ENCODE data around the gene GLB1L2.

The GLB1L2 gene

GRCh38 chr11:134401825-134402809 lies 70.3 kb downstream of the GLB1L2 start:
- in situ Hi-C loops (cut with MboI; ENCODE audit: low sequenced_read_pairs), result no loop called here

- in situ Hi-C loops (cut with MboI; ENCODE audit: low sequenced_read_pairs), result no loop called here
Measured at GRCh38 chr11:134402910-134403309, 71.1 kb downstream of the GLB1L2 start.

GRCh38 chr11:134404575-134405341 lies 73.0 kb downstream of the GLB1L2 start:
- in situ Hi-C loops (cut with MboI; ENCODE audit: low sequenced_read_pairs), result no loop called here

GRCh38 chr11:134405436-134405835 lies 73.6 kb downstream of the GLB1L2 start:
- in situ Hi-C loops (cut with MboI; ENCODE audit: low sequenced_read_pairs), result no loop called here

GRCh38 chr11:134405841-134406240 lies 74.1 kb downstream of the GLB1L2 start:
- in situ Hi-C loops (cut with MboI; ENCODE audit: low sequenced_read_pairs), result no loop called here

DNA sequence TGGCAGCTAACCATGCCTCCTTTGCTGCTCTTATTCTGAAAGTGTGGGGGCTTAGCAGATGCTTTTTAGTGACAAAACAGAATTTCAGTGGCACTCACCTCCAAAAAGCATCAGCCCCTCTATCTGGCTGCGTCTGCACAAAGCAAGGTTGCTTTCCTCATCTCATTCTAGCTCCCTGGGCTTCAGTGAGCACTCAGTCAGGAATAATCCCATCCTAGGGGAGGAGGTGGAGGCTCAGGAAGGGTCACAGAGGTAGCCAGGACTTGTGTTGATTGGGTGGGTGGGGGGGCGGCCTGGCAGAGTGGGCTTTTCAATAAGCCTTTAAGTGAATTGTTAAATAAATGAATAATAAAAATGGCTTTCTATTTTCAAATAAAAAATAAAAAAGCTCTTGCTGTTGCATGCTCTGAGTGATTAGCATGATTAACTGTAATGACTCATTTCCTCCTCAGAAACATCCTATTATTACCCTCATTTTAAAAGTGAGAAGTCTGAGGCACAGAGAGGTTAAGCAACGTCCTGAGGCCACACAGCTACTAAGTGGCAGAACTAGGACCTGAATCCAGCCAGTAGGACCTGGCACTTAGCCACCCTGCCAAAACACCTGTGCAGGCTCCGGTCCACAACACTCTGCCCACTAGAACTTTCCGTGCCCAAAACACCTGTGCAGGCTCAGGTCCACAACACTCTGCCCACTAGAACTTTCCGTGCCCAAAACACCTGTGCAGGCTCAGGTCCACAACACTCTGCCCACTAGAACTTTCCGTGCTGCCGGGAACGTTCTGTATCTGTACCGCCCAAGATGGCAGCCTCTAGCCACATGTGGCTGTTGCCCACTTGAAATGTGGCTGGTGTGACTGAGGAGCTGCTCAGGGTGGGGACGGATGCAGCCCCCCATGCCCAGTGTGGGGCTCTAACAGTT lies 74.7 kb downstream of the GLB1L2 start:
- in situ Hi-C loops (cut with MboI; ENCODE audit: low sequenced_read_pairs), result no loop called here

- in situ Hi-C loops (cut with MboI; ENCODE audit: low sequenced_read_pairs), result no loop called here
Measured at GRCh38 chr11:134407321-134407828, 75.6 kb downstream of the GLB1L2 start.

DNA sequence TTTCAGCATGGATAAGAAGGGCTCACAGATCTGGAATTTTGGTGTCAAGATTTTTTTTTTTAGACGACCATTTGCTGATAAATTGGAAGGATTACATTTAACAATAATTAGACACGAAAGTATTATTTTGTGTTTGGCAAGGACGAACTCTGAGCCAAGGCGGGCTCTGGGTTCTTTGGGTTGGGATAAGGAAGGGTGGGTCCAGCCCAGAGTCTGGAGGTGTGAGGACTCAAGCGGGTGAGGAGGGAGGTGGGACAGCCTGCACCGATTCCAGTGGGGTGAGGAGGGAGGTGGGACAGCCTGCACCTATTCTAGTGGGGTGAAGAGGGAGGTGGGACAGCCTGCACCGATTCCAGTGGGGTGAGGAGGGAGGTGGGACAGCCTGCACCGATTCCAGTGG lies 76.1 kb downstream of the GLB1L2 start:
- in situ Hi-C loops (cut with MboI; ENCODE audit: low sequenced_read_pairs), result no loop called here

GRCh38 chr11:134409552-134410429 lies 78.0 kb downstream of the GLB1L2 start:
- in situ Hi-C loops (cut with MboI; ENCODE audit: low sequenced_read_pairs), result no loop called here

- in situ Hi-C loops (cut with MboI; ENCODE audit: low sequenced_read_pairs), result no loop called here
Measured at GRCh38 chr11:134410766-134411165, 79.0 kb downstream of the GLB1L2 start.

GRCh38 chr11:134412203-134413042 lies 80.6 kb downstream of the GLB1L2 start, which contains the start of gene B3GAT1:
Gene B3GAT1, minus strand, starts transcription at chr11:134412242. Its CDS starts 24,583 bp downstream, at chr11:134387659.
- in situ Hi-C loops (cut with MboI; ENCODE audit: low sequenced_read_pairs), result no loop called here

DNA sequence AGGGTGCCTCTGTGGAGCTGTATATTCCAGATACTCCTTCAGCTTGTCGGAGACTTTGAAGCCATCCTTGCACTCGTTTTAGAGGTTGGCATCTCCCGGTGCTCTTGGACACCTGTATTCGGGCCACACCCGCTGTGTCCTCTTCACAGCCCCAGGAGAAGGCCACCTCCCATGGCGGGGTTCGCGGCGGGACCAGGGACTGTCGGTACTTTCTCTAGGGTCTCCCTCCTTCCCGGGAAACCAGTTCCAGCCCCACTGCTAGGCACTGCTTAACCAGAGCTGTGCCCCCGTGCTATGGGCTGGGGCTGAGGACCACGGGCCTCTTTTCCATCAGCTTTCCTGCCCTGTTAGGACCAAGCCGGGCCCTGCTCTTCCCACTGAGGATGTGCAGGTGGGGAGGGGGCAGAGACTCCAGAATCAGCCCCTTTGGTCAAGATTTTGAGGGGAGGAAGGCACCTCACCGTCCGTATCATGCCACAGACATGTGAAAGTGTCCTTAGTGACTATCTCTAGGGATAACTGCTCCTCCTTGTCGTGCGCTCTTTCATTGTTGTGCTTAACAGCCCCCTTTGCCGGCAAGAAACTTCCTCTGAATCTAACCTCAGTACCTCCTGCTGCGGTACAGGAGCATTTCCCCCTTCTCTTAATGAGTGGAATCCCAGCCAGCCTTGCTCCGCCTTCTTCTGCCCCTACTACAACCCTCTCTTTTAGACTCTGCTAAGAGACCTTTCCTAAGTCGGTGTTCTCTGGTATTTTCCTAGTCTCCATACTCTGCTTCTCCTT lies 81.4 kb downstream of the GLB1L2 start:
- in situ Hi-C loops (cut with MboI; ENCODE audit: low sequenced_read_pairs), result no loop called here

- in situ Hi-C loops (cut with MboI; ENCODE audit: low sequenced_read_pairs), result no loop called here
Measured at GRCh38 chr11:134413826-134414731, 82.3 kb downstream of the GLB1L2 start.

- in situ Hi-C loops (cut with MboI; ENCODE audit: low sequenced_read_pairs), result no loop called here
Measured at GRCh38 chr11:134414766-134415765, 83.3 kb downstream of the GLB1L2 start.

DNA sequence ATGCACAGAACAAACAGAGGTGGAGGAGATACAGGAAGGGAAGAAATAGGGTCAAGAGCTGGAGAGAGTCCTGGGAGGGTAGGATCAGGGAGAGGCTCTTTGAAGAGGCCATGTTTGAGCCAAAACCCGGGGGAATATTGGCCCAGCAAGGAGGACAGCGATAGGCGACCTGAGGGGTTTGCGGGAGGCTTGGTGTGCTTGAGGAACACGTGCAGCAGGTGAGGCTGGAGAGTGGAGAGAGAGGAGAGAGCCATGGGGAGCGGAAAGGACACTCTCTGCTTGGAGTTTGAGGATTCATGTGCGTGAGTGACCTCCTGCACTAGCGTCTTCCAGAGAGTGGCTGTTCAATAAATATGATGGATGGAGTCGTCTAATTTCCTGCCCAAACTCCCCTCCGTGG lies 84.9 kb downstream of the GLB1L2 start:
- in situ Hi-C loops (cut with MboI; ENCODE audit: low sequenced_read_pairs), result no loop called here

Measured in hTERT RPE-1 (cell line).